Loucy (cell line): ENCODE results near the gene NDUFS6.

Source experiments
- H2AFZ ChIP-seq: fragments of 200-600 bp; sonication (generic); 2 replicates; pipeline ENCODE4 v1.6.0; 2016; ENCODE audit warnings: antibody characterized with exemption, mild to moderate bottlenecking, low read length, moderate library complexity
- H3F3A ChIP-seq: fragments of 200-600 bp; 2 replicates; pipeline ENCODE4 v1.6.0; 2016; ENCODE audit warnings: antibody characterized with exemption, low read depth, mild to moderate bottlenecking
- H3K27me3 ChIP-seq: fragments of 200-600 bp; sonication (generic); 2 replicates; pipeline ENCODE4 v1.6.1; 2014; ENCODE audit warnings: low read length, mild to moderate bottlenecking; ENCODE audit not compliant: insufficient read depth, poor library complexity, severe bottlenecking
- H3K36me3 ChIP-seq: fragments of 200-600 bp; sonication (generic); 2 replicates; pipeline ENCODE4 v1.6.1; 2016; ENCODE audit warnings: low read length; ENCODE audit not compliant: insufficient read depth
- H3K4me1 ChIP-seq: fragments of 200-600 bp; sonication (generic); 2 replicates; pipeline ENCODE4 v1.5.1; 2014; ENCODE audit warnings: low read length, mild to moderate bottlenecking; ENCODE audit not compliant: insufficient read depth, poor library complexity, severe bottlenecking
- H3K4me2 ChIP-seq: fragments of 200-600 bp; sonication (generic); 2 replicates; pipeline ENCODE4 v1.6.0; 2014; ENCODE audit warnings: antibody characterized with exemption, low read length, low read depth, mild to moderate bottlenecking; ENCODE audit not compliant: poor library complexity, severe bottlenecking
- H3K4me3 ChIP-seq: fragments of 200-600 bp; sonication (generic); 2 replicates; pipeline ENCODE4 v1.5.1; 2014; ENCODE audit warnings: low read length, mild to moderate bottlenecking, mixed read lengths; ENCODE audit not compliant: poor library complexity, severe bottlenecking
- H3K79me2 ChIP-seq: fragments of 200-600 bp; sonication (generic); 2 replicates; pipeline ENCODE4 v1.6.1; 2014; ENCODE audit warnings: low read length; ENCODE audit not compliant: insufficient read depth
- H3K9ac ChIP-seq: fragments of 200-600 bp; sonication (generic); 2 replicates; pipeline ENCODE4 v1.6.0; 2014; ENCODE audit warnings: mild to moderate bottlenecking, low read depth, low read length, moderate library complexity; ENCODE audit not compliant: poor library complexity, severe bottlenecking
- H3K9me2 ChIP-seq: fragments of 200-600 bp; sonication (generic); replicated peaks from 2 replicates; pipeline ENCODE4 v1.6.1; 2016; ENCODE audit warnings: low read depth, low read length, mixed read lengths
- H3K9me3 ChIP-seq: fragments of 200-600 bp; sonication (generic); 2 replicates; pipeline ENCODE4 v1.6.1; 2014; ENCODE audit warnings: mild to moderate bottlenecking, antibody characterized with exemption, low read length, low read depth; ENCODE audit not compliant: insufficient read depth
- H4K20me1 ChIP-seq: fragments of 200-600 bp; sonication (generic); 2 replicates; pipeline ENCODE4 v1.6.0; 2014; ENCODE audit warnings: antibody characterized with exemption, low read length, mild to moderate bottlenecking; ENCODE audit not compliant: insufficient read depth, poor library complexity, severe bottlenecking
- CTCF ChIP-seq: fragments of 200-600 bp; sonication (generic); conservative IDR thresholded peaks from 2 replicates; pipeline ENCODE4 v1.5.1; 2014; ENCODE audit warnings: mild to moderate bottlenecking, antibody characterized with exemption, low read length
- EZH2phosphoT487 ChIP-seq: fragments of 200-600 bp; IDR thresholded peaks from 2 replicates; pipeline ENCODE4 v1.6.1; 2018; ENCODE audit warnings: antibody characterized with exemption, mild to moderate bottlenecking, moderate library complexity, borderline replicate concordance

NDUFS6 gene

GRCh38 chr5:1838013-1838412 is 36.8 kb downstream of the NDUFS6 start:
- H3K9me3 ChIP-seq, result no peaks in the 10 kb centered on the region
- no peaks in the 10 kb centered on the region for H3K79me2 ChIP-seq
- no peak overlapping the region for H2AFZ ChIP-seq
- H3K9ac ChIP-seq, result no peak overlapping the region
- TF ChIP-seq EZH2phosphoT487 (no peak), CTCF (no peak)
- H3K36me3 ChIP-seq, result no peaks in the 10 kb centered on the region
- no peak overlapping the region for H3K4me3 ChIP-seq
- H3F3A ChIP-seq, result no peaks in the 10 kb centered on the region
- H3K4me1 ChIP-seq, result no peaks in the 10 kb centered on the region
- no peaks in the 10 kb centered on the region for H3K9me2 ChIP-seq
- no peaks in the 10 kb centered on the region for H4K20me1 ChIP-seq
- H3K27me3 ChIP-seq, result no peaks in the 10 kb centered on the region
- no peak overlapping the region for H3K4me2 ChIP-seq

GRCh38 chr5:1840071-1840547 is 38.9 kb downstream of the NDUFS6 start:
- no peaks in the 10 kb centered on the region for H3K9me2 ChIP-seq

GRCh38 chr5:1840741-1841521 is 39.7 kb downstream of the NDUFS6 start:
- H3K4me2 ChIP-seq, result no peak overlapping the region
- no peak overlapping the region for H3K4me3 ChIP-seq
- no peaks in the 10 kb centered on the region for H3K79me2 ChIP-seq
- H3K9me2 ChIP-seq, result no peaks in the 10 kb centered on the region
- TF ChIP-seq EZH2phosphoT487, result no peak
- TF ChIP-seq CTCF, result no peak
- H3K9ac ChIP-seq, result no peak overlapping the region
- no peaks in the 10 kb centered on the region for H3K9me3 ChIP-seq
- no peaks in the 10 kb centered on the region for H3K4me1 ChIP-seq
- H3K36me3 ChIP-seq, result no peaks in the 10 kb centered on the region
- no peaks in the 10 kb centered on the region for H4K20me1 ChIP-seq
- H2AFZ ChIP-seq, result no peak overlapping the region
- no peaks in the 10 kb centered on the region for H3K27me3 ChIP-seq
- no peaks in the 10 kb centered on the region for H3F3A ChIP-seq

More at GRCh38 chr5:1840071-1840547, 38.9 kb downstream of the NDUFS6 start:
- TF ChIP-seq EZH2phosphoT487, result no peak
- H3K36me3 ChIP-seq, result no peaks in the 10 kb centered on the region
- H3K4me2 ChIP-seq, result no peak overlapping the region
- no peak overlapping the region for H3K4me3 ChIP-seq
- H3K79me2 ChIP-seq, result no peaks in the 10 kb centered on the region
- no peak overlapping the region for H2AFZ ChIP-seq
- H4K20me1 ChIP-seq, result no peaks in the 10 kb centered on the region
- no peak overlapping the region for H3K9ac ChIP-seq
- no peaks in the 10 kb centered on the region for H3K27me3 ChIP-seq
- H3F3A ChIP-seq, result no peaks in the 10 kb centered on the region
- H3K9me3 ChIP-seq, result no peaks in the 10 kb centered on the region
- H3K4me1 ChIP-seq, result no peaks in the 10 kb centered on the region
